Memory B cell (primary cell): ENCODE data around the gene PARP8.
"Not testable (repeated sequence)": the region's sequence is repeated elsewhere in the genome, so short reads cannot be mapped to it uniquely, and the experiment has no call there.

Experiments
- ATAC-seq: fragments of 150-1000 bp; cut with Tn5 transposase; 2 replicates; pipeline ENCODE4 v1.10.0; 2021; ENCODE audit warnings: low read depth, mild to moderate bottlenecking, moderate library complexity
- DNase-seq, 2 donors: peaks; one replicate each; pipeline ENCODE4 v3.0.0; 2022; ENCODE audit warnings: low spot score in 2 of 2
- H3K27ac Mint-ChIP-seq: one replicate; pipeline ENCODE4 v1.8.0; 2022; ENCODE audit warnings: mild to moderate bottlenecking, moderate library complexity, mixed read lengths
- H3K27me3 Mint-ChIP-seq: one replicate; pipeline ENCODE4 v1.8.0; 2022; ENCODE audit warnings: mixed read lengths
- H3K36me3 Mint-ChIP-seq: one replicate; pipeline ENCODE4 v1.8.0; 2022; ENCODE audit warnings: mild to moderate bottlenecking, mixed read lengths
- H3K4me1 Mint-ChIP-seq: one replicate; pipeline ENCODE4 v1.8.0; 2022; ENCODE audit warnings: mixed read lengths
- H3K4me3 Mint-ChIP-seq: one replicate; pipeline ENCODE4 v1.8.0; 2022; ENCODE audit warnings: mild to moderate bottlenecking, moderate library complexity, mixed read lengths
- H3K9me3 Mint-ChIP-seq: one replicate; pipeline ENCODE4 v1.8.0; 2022; ENCODE audit warnings: mixed read lengths

The PARP8 gene

DNA sequence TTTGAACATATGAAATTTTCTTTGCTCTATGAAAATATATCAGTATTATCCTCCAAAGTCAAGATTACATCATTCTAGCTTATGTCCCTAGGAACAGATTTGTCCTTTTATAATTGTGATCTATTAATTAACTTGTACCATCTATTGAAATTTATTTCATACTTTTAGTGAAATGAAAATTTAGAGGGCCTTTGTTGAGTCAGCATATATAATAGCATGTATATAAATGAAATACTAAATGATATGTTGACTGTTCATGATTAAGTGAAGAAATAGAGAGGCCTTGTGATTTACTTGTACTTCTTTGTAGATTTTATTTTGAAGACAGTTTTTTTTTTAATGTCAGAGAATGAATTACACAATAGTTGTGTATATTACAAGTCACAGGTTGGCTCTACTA lies 86.4 kb downstream of the PARP8 start:
- H3K36me3 Mint-ChIP-seq: peaks cover 9% of the 10 kb centered on the region
- DNase-seq: no peak
- peaks cover 2% of the 10 kb centered on the region for H3K9me3 Mint-ChIP-seq
- H3K27ac Mint-ChIP-seq: no peak overlapping the region
- H3K27me3 Mint-ChIP-seq: no peaks in the 10 kb centered on the region
- no peak for ATAC-seq
- H3K4me3 Mint-ChIP-seq: no peak overlapping the region
- peaks cover 10% of the 10 kb centered on the region for H3K4me1 Mint-ChIP-seq

DNA sequence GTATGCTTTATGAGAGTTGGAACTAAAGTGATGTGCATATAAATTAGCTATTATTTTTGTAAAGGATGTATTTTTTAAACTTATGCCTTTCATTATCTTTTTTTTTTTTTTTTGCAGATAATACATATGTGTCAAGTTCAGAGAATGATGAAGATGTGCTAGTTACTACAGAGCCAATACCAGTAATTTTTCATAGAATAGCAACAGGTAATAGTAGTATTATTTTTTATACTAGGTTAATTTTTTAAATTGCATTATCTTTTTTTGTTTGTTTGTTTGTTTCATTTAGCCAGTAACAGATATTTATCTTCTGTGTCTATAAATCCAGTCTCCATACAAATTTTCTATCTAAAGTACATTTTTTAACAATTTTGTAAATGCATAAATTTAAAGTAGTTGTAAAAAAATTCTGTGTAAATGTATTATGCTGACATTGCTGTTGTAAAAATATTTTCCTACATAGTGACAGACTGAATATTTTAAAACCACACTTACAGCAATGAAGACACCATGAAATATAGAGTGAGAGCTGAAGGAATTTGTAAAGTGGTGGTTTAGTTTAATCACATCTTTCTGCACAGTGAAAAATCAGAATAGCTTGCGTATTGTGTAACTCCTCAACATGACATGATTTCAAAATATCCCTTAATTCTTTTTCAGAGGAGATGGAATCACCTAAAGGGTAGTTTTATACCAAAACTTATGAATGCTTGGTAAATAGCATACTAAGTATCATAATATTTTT lies 93.3 kb downstream of the PARP8 start:
- DNase-seq: no peak
- H3K36me3 Mint-ChIP-seq: peaks cover 17% of the 10 kb centered on the region

GRCh38 chr5:50763351-50763750 lies 96.9 kb downstream of the PARP8 start:
- Mint-ChIP-seq H3K4me3 (no peak overlapping the region), H3K27ac (no peak overlapping the region), H3K36me3 (peaks cover 20% of the 10 kb centered on the region), H3K4me1 (peaks cover 5% of the 10 kb centered on the region), H3K27me3 (no peaks in the 10 kb centered on the region), H3K9me3 (no peaks in the 10 kb centered on the region)
- ATAC-seq: no peak
- DNase-seq: no peak

More for the DNA sequence above, 93.3 kb downstream of the PARP8 start:
- Mint-ChIP-seq H3K27me3 (no peaks in the 10 kb centered on the region), H3K27ac (no peak overlapping the region), H3K4me1 (peaks cover 4% of the 10 kb centered on the region), H3K9me3 (no peaks in the 10 kb centered on the region), H3K4me3 (no peak overlapping the region)
- ATAC-seq: no peak

DNA sequence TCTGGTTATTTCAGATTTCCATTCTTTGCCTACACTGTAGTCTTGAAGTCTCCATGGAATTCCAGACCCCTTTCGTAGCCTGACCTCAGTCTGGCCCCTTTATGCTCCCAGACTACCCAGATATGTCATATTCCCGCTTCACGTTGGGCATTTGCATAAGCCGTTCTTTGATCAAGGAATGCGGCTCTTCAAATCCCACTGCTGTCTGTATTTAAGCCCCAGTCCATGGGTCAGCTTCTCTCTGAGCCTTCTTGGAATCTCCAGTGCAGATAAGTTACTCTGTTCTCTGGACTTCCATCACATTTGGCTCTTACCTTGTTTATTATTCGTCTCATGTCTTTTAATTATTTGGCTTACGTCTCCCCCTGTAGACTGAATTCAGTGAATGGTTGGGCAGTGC lies 97.4 kb downstream of the PARP8 start:
- Mint-ChIP-seq H3K27me3 (no peaks in the 10 kb centered on the region), H3K4me1 (peaks cover 8% of the 10 kb centered on the region), H3K36me3 (peaks cover 23% of the 10 kb centered on the region), H3K9me3 (no peaks in the 10 kb centered on the region), H3K4me3 (no peak overlapping the region), H3K27ac (no peak overlapping the region)
- ATAC-seq: no peak
- DNase-seq: no peak

DNA sequence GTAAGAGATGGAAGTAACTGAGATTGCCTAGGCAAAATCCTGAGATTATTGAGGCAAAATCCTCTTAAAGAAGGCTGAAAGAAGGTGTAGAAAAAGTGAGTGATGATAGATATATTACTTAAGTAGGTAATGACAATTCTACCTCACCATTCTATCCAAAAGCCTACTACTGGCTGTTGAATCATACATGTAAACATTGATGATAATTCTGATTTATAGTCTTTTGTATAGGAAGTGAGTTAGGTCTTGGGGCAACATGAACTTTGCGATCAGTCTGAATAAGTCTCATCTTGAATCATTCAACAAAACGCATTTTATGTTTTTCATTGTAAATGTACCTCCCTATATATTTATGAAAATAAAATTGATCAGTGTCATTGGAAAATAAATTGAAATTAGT lies 99.6 kb downstream of the PARP8 start:
- H3K4me1 Mint-ChIP-seq: peaks cover 9% of the 10 kb centered on the region
- H3K9me3 Mint-ChIP-seq: no peaks in the 10 kb centered on the region
- H3K27me3 Mint-ChIP-seq: no peaks in the 10 kb centered on the region
- H3K36me3 Mint-ChIP-seq: peaks cover 28% of the 10 kb centered on the region
- H3K4me3 Mint-ChIP-seq: no peak overlapping the region
- DNase-seq (no peak), ATAC-seq (no peak)
- no peak overlapping the region for H3K27ac Mint-ChIP-seq

GRCh38 chr5:50766462-50766861 lies 100.0 kb downstream of the PARP8 start:
- Mint-ChIP-seq H3K4me1 (peaks cover 9% of the 10 kb centered on the region), H3K27ac (no peak overlapping the region)

DNA sequence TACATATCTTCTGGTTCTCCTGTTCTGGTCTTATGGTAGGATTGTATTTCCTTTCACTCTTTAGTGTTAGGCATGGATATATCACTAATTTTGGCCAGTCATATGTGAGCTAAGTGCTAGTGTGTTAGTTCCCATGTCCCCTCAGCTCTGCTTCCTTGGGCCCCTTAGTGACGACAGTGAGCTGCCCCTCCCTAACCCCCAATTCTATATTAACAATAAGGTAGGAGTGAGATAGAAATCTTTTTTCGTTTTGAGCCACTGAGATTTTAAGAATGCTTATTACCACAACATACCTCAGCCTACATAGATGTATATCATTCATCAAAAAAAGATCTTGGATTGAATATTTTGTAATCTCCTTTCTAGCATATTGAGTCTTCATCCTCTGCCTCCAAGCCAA lies 100.5 kb downstream of the PARP8 start:
- Mint-ChIP-seq H3K36me3 (peaks cover 30% of the 10 kb centered on the region), H3K4me1 (peaks cover 12% of the 10 kb centered on the region), H3K27me3 (no peaks in the 10 kb centered on the region), H3K27ac (no peak overlapping the region), H3K9me3 (peaks cover 2% of the 10 kb centered on the region), H3K4me3 (no peak overlapping the region)
- DNase-seq: no peak
- ATAC-seq: no peak

More at GRCh38 chr5:50766462-50766861, 100.0 kb downstream of the PARP8 start:
- Mint-ChIP-seq H3K4me3 (no peak overlapping the region), H3K27me3 (no peaks in the 10 kb centered on the region), H3K36me3 (peaks cover 28% of the 10 kb centered on the region), H3K9me3 (no peaks in the 10 kb centered on the region)
- DNase-seq (no peak), ATAC-seq (no peak)

- Mint-ChIP-seq H3K27me3 (no peaks in the 10 kb centered on the region), H3K9me3 (peaks cover 3% of the 10 kb centered on the region), H3K36me3 (peaks cover 34% of the 10 kb centered on the region), H3K27ac (peak overlapping the region; percentile 78), H3K4me1 (peaks cover 13% of the 10 kb centered on the region), H3K4me3 (no peak overlapping the region)
- DNase-seq (no peak), ATAC-seq (no peak)
These were observed 101.2 kb downstream of the PARP8 start for GRCh38 chr5:50767588-50767987.

DNA sequence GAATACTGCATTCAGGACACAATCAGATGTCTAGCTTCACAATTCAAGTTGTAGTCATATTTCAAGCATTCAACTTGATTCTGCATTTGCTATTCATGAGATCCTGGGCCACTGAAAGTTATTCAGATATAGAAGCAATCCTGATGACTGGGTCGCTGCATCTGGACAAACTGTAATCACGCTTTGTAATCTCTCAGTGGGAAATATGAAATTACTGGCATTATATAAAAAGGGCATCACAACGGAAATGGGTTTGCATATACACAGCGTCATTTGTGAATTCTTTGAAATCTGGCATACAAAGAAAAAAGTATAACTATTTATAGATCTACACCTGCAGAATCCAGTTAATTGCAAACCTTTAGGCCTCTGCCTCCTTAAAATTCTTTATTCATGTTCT lies 102.2 kb downstream of the PARP8 start:
- ATAC-seq: no peak
- peaks cover 13% of the 10 kb centered on the region for H3K4me1 Mint-ChIP-seq
- DNase-seq: no peak
- peaks cover 6% of the 10 kb centered on the region for H3K9me3 Mint-ChIP-seq
- peak overlapping the region; percentile 72 for H3K27ac Mint-ChIP-seq
- peaks cover 43% of the 10 kb centered on the region for H3K36me3 Mint-ChIP-seq
- no peaks in the 10 kb centered on the region for H3K27me3 Mint-ChIP-seq
- no peak overlapping the region for H3K4me3 Mint-ChIP-seq

GRCh38 chr5:50770441-50770840 lies 104.0 kb downstream of the PARP8 start:
- Mint-ChIP-seq H3K4me1 (peaks cover 13% of the 10 kb centered on the region), H3K4me3 (no peak overlapping the region), H3K36me3 (peaks cover 48% of the 10 kb centered on the region), H3K27ac (no peak overlapping the region), H3K9me3 (peaks cover 7% of the 10 kb centered on the region), H3K27me3 (no peaks in the 10 kb centered on the region)
- DNase-seq (no peak), ATAC-seq (no peak)

DNA sequence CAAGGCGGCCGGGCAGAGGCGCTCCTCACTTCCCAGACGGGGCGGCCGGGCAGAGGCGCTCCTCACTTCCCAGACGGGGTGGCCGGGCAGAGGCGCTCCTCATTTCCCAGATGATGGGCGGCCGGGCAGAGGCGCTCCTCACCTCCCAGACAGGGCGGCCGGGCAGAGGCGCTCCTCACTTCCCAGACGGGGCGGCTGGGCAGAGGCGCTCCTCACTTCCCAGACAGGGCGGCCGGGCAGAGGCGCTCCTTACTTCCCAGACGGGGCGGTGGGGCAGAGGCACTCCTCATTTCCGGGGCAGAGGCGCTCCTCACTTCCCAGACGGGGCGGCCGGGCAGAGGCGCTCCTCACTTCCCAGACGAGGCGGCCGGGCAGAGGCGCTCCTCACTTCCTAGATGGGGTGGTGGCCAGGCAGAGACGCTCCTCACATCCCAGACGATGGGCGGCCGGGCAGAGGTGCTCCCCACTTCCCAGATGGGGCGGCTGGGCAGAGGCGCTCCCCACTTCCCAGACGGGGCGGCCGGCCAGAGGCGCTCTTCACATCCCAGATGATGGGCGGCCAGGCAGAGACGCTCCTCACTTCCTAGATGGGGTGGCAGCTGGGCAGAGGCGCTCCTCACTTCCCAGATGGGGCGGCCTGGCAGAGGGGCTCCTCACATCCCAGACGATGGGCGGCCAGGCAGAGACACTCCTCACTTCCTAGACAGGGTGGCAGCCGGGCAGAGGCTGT lies 108.2 kb downstream of the PARP8 start:
- not testable (repeated sequence) for H3K4me3 Mint-ChIP-seq, H3K27me3 Mint-ChIP-seq, ATAC-seq, H3K4me1 Mint-ChIP-seq, H3K27ac Mint-ChIP-seq, DNase-seq, H3K9me3 Mint-ChIP-seq
- H3K36me3 Mint-ChIP-seq: peaks cover 50% of the 10 kb centered on the region

DNA sequence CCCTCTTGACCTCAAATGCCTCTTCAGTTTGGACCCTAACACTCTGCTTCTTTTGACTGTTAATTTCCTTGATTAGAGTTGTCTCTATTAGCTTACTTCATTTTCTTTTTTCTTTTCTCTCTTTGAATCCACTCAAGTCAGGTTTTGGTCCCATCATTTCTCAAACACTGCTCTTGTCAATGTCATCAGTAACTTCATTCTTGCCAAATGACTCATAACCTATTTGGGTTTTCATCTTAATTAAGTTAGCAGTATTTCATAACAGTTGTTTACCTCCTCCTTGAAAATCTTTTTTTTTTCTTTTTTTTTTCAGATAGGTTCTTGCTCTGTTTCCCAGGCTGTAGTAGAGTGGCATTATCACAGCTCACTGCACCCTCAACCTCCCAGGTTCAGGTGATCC lies 119.6 kb downstream of the PARP8 start:
- H3K27me3 Mint-ChIP-seq: no peaks in the 10 kb centered on the region
- peak overlapping the region; percentile 6 for H3K27ac Mint-ChIP-seq
- peaks cover 2% of the 10 kb centered on the region for H3K9me3 Mint-ChIP-seq
- ATAC-seq (no peak), DNase-seq (no peak)
- peaks cover 4% of the 10 kb centered on the region for H3K4me1 Mint-ChIP-seq
- H3K36me3 Mint-ChIP-seq: peaks cover 41% of the 10 kb centered on the region
- no peak overlapping the region for H3K4me3 Mint-ChIP-seq

DNA sequence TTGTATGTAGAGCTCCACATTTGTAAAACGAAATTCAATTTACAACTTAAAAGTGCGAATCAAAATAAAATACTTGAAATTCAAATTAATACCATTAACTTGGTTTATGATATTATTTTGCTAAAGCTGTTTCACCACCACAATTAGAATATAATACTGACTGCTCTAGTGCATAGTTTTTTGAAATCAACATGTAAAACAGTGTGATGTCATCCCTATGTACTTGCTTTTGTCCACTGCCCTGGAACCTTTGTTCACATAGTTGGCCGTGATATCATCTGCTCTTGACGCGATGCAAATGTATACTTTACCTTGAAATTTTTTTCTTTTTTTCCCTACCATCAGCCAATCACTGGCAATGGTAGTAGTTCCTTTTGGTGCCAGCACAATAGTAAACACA lies 125.4 kb downstream of the PARP8 start:
- no peak overlapping the region for H3K27ac Mint-ChIP-seq
- no peaks in the 10 kb centered on the region for H3K9me3 Mint-ChIP-seq
- no peaks in the 10 kb centered on the region for H3K27me3 Mint-ChIP-seq
- H3K36me3 Mint-ChIP-seq: peaks cover 38% of the 10 kb centered on the region
- H3K4me3 Mint-ChIP-seq: no peak overlapping the region
- H3K4me1 Mint-ChIP-seq: no peaks in the 10 kb centered on the region
- ATAC-seq (no peak), DNase-seq (no peak)

- no peak for ATAC-seq
- no peak for DNase-seq
- Mint-ChIP-seq H3K4me1 (no peaks in the 10 kb centered on the region), H3K9me3 (no peaks in the 10 kb centered on the region), H3K4me3 (no peak overlapping the region), H3K27me3 (no peaks in the 10 kb centered on the region), H3K36me3 (peaks cover 34% of the 10 kb centered on the region), H3K27ac (no peak overlapping the region)
These were observed 126.4 kb downstream of the PARP8 start for GRCh38 chr5:50792843-50793242.

GRCh38 chr5:50794812-50795211 lies 128.4 kb downstream of the PARP8 start:
- ATAC-seq: no peak
- Mint-ChIP-seq H3K4me3 (no peak overlapping the region), H3K36me3 (peaks cover 39% of the 10 kb centered on the region), H3K4me1 (no peaks in the 10 kb centered on the region), H3K27ac (no peak overlapping the region), H3K27me3 (no peaks in the 10 kb centered on the region), H3K9me3 (no peaks in the 10 kb centered on the region)
- no peak for DNase-seq
